ENCODE measurements around the gene NHEJ1. TPM values are rescaled to one million over a fixed set of nuclear protein-coding genes. Genes with fewer than 3 reads are reported as not detected.
A peak's percentile ranks its signal among the peaks of the same experiment; 100 is the strongest.

NHEJ1 gene
- total RNA-seq, 2 experiments from 2014 or later: 7.2 to 8.5 TPM

DNA sequence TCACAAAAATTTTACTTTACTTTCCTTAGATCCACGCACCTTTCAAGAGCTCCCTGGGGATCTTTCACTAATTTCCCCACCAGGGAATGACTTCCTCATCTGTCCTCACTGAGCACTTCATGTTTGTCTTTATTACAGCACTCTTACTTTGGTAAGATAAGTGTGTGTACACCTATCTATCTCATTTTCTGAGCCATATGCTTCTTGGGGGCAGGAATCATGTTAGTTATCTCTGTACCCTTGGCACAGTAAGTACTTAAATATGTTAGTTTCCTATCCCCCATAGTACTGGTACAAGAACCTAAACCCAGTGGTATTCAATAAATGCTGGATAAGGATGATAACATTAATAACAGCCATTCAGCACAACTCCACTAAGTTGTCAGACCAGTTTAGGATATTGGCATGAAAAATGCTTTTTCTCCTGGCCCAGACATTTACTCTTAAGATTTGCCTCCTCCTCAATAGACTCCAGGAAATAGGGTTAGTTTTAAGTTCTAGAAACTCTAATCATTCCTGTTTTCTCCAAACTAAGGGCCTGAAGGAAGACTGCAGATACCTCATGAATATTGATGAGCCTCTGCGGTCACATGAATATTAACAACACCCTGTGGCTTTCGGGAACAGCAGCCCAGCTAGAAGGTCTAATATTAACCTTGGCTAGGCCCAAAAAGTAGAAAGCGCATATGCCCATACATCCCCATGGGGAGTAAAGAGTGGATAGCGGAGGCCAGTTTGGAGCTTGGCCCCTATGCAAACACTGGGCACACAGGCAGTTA, 38.2 kb downstream of the NHEJ1 start:
- no peak overlapping the region for H3K27ac ChIP-seq (ENCODE audit: low read depth in 1 of 2, low read length in 2 of 2)
- ATAC-seq (ENCODE audit: poor library complexity): no peak
- intact Hi-C loops (cut with DNase I, micrococcal nuclease): no loop called here
- Mint-ChIP-seq H3K4me3 (no peak overlapping the region), H3K27me3 (no peaks in the 10 kb centered on the region), H3K36me3 (ENCODE audit: low read depth) (peaks cover 9% of the 10 kb centered on the region), H3K4me1 (ENCODE audit: low read depth) (peaks cover 25% of the 10 kb centered on the region), H3K27ac (no peak overlapping the region), H3K9me3 (no peaks in the 10 kb centered on the region)
- no peaks in the 10 kb centered on the region for H3K9me3 ChIP-seq (ENCODE audit: control insufficient read depth in 1 of 2, insufficient read depth in 1 of 2, low read length in 2 of 2)
- no peak for TF ChIP-seq CTCF (IDR thresholded peaks at IDR 0.05)
- ChIA-PET CTCF (interaction anchor here (1.0 to 1.8 kb wide), 2 partner anchors 64 to 142 kb away, joined by 3 to 7 read pairs; no protein-coding TSS in a partner anchor), POLR2A (no interaction called here)
- peaks cover 7% of the 10 kb centered on the region for H3K4me1 ChIP-seq (ENCODE audit: insufficient read depth, low read length)
- H3K27me3 ChIP-seq (ENCODE audit: control insufficient read depth in 1 of 2, insufficient read depth in 2 of 2, low read length in 2 of 2): no peaks in the 10 kb centered on the region
- H3K4me3 ChIP-seq (ENCODE audit: low read length): no peak overlapping the region
- DNase-seq: no peak
- H3K36me3 ChIP-seq (ENCODE audit: insufficient read depth, low read length): peaks cover 2% of the 10 kb centered on the region

DNA sequence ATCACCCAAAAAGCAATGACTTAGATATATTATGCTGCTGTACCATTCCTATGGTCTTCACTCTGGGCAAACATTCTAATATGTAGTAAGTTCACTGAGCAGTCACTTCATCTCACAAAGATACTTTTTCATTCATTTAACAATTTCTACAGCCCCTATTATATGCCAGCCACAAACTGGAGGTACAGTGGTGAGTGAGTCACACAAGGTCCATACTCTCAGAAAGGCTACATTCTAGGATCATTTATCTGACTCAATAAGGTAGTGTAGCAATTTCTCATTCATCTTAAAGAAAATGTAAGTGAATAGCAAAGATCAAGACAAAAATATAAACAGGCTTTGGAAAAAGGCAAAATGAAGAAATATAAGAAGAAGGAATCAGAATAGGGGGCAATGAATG, 40.5 kb downstream of the NHEJ1 start:
- Mint-ChIP-seq H3K9me3 (no peaks in the 10 kb centered on the region), H3K4me3 (no peak overlapping the region), H3K27ac (no peak overlapping the region), H3K4me1 (ENCODE audit: low read depth) (peaks cover 20% of the 10 kb centered on the region), H3K36me3 (ENCODE audit: low read depth) (peaks cover 15% of the 10 kb centered on the region), H3K27me3 (no peaks in the 10 kb centered on the region)
- DNase-seq (no peak), ATAC-seq (ENCODE audit: poor library complexity) (no peak)
- TF ChIP-seq CTCF (IDR thresholded peaks at IDR 0.05): no peak
- Histone ChIP-seq H3K36me3 (ENCODE audit: insufficient read depth, low read length) (peaks cover 6% of the 10 kb centered on the region), H3K9me3 (ENCODE audit: control insufficient read depth in 1 of 2, insufficient read depth in 1 of 2, low read length in 2 of 2) (no peaks in the 10 kb centered on the region), H3K27ac (ENCODE audit: low read depth in 1 of 2, low read length in 2 of 2) (no peak overlapping the region), H3K27me3 (ENCODE audit: control insufficient read depth in 1 of 2, insufficient read depth in 2 of 2, low read length in 2 of 2) (no peaks in the 10 kb centered on the region), H3K4me1 (ENCODE audit: insufficient read depth, low read length) (peaks cover 4% of the 10 kb centered on the region), H3K4me3 (ENCODE audit: low read length) (no peak overlapping the region)
- ChIA-PET CTCF (interaction anchor here (1.2 to 2.3 kb wide), 5 partner anchors 16 to 91 kb away, joined by 3 to 10 read pairs (median 4); no protein-coding TSS in a partner anchor), POLR2A (no interaction called here)
- intact Hi-C loops (cut with DNase I, micrococcal nuclease): no loop called here

- Mint-ChIP-seq H3K36me3 (ENCODE audit: low read depth) (peaks cover 16% of the 10 kb centered on the region), H3K27me3 (no peaks in the 10 kb centered on the region), H3K9me3 (no peaks in the 10 kb centered on the region), H3K27ac (no peak overlapping the region), H3K4me1 (ENCODE audit: low read depth) (peaks cover 14% of the 10 kb centered on the region), H3K4me3 (no peak overlapping the region)
- ChIA-PET CTCF (interaction anchor here (1.2 to 2.3 kb wide), 5 partner anchors 16 to 90 kb away, joined by 3 to 10 read pairs (median 4); no protein-coding TSS in a partner anchor), POLR2A (no interaction called here)
- ATAC-seq (ENCODE audit: poor library complexity): no peak
- no peak overlapping the region for H3K27ac ChIP-seq (ENCODE audit: low read depth in 1 of 2, low read length in 2 of 2)
- intact Hi-C loops (cut with DNase I, micrococcal nuclease): loop anchor here (1.0 to 5.0 kb wide), 4 partner anchors 47 to 267 kb away; no protein-coding TSS in a partner anchor
- peak; percentile 29 to 76 (median 46) for DNase-seq
- no peaks in the 10 kb centered on the region for H3K27me3 ChIP-seq (ENCODE audit: control insufficient read depth in 1 of 2, insufficient read depth in 2 of 2, low read length in 2 of 2)
- no peak overlapping the region for H3K4me3 ChIP-seq (ENCODE audit: low read length)
- no peaks in the 10 kb centered on the region for H3K9me3 ChIP-seq (ENCODE audit: control insufficient read depth in 1 of 2, insufficient read depth in 1 of 2, low read length in 2 of 2)
- peak; percentile 62 for TF ChIP-seq CTCF (IDR thresholded peaks at IDR 0.05)
- H3K4me1 ChIP-seq (ENCODE audit: insufficient read depth, low read length): peaks cover under 1% of the 10 kb centered on the region
- H3K36me3 ChIP-seq (ENCODE audit: insufficient read depth, low read length): peaks cover 6% of the 10 kb centered on the region
Observed at GRCh38 chr2:219119422-219120043, 41.1 kb downstream of the NHEJ1 start.
